ENCODE results near the gene ZFHX3. TPM values are rescaled to one million over a fixed set of nuclear protein-coding genes. Genes with fewer than 3 reads are reported as not detected.

ZFHX3 gene
- total RNA-seq, 1 experiment from 2014 or later, result 1.5 TPM

GRCh38 chr16:72908362-72909167, 139.4 kb downstream of the ZFHX3 start:
- DNase-seq, result no peak
- Histone ChIP-seq H4K5ac (ENCODE audit: insufficient read length, low read depth, low read length) (no peak overlapping the region), H3K9ac (ENCODE audit: extremely low read depth, insufficient read length, low read length) (no peak overlapping the region), H3K9me3 (ENCODE audit: control insufficient read depth, low read depth, low read length) (no peaks in the 10 kb centered on the region), H2AK5ac (ENCODE audit: insufficient read length, low read length) (no peak overlapping the region), H3K4me2 (ENCODE audit: insufficient read depth, insufficient read length, low read length) (no peak overlapping the region), H3K56ac (ENCODE audit: insufficient read length, low read depth, low read length) (no peak overlapping the region), H4K8ac (replicated peaks; ENCODE audit: insufficient read length, low read depth, low read length) (no peak overlapping the region), H2BK20ac (ENCODE audit: low read depth, low read length, poor library complexity, severe bottlenecking) (no peak overlapping the region), H3K23ac (ENCODE audit: insufficient read length, low read depth, low read length) (no peak overlapping the region), H2BK12ac (ENCODE audit: insufficient read length, low read depth, low read length) (no peak overlapping the region), H3K27ac (ENCODE audit: insufficient read length, low read depth, low read length) (no peak overlapping the region), H3K4me1 (ENCODE audit: insufficient read depth, low read length) (no peaks in the 10 kb centered on the region; the same call in 1 of the 2 replicates), H3T11ph (ENCODE audit: low read length) (no peak overlapping the region), H2BK120ac (ENCODE audit: low read depth, low read length, poor library complexity, severe bottlenecking) (no peak overlapping the region), H4K91ac (ENCODE audit: insufficient read length, low read depth, low read length) (no peak overlapping the region), H2BK15ac (ENCODE audit: low read depth, low read length) (no peak overlapping the region), H4K20me1 (ENCODE audit: control insufficient read depth, insufficient read depth, insufficient read length) (no peaks in the 10 kb centered on the region), H3K4ac (ENCODE audit: low read depth, low read length) (no peak overlapping the region), H3K79me2 (ENCODE audit: insufficient read depth, low read length) (no peaks in the 10 kb centered on the region), H3K27me3 (ENCODE audit: insufficient read depth, low read length) (no peaks in the 10 kb centered on the region), H3K14ac (ENCODE audit: insufficient read depth, low read length) (no peak overlapping the region), H2BK5ac (ENCODE audit: insufficient read length, low read length) (no peak overlapping the region), H3K18ac (ENCODE audit: insufficient read length, low read depth, low read length) (no peak overlapping the region), H2AFZ (ENCODE audit: low read length) (no peak overlapping the region), H3K79me1 (ENCODE audit: insufficient read depth, low read depth, low read length, poor library complexity, severe bottlenecking) (no peaks in the 10 kb centered on the region), H3K23me2 (ENCODE audit: insufficient read length, low read depth, low read length, poor library complexity, severe bottlenecking) (no peaks in the 10 kb centered on the region)
- Mint-ChIP-seq H3K9me3 (no peaks in the 10 kb centered on the region), H3K4me1 (peaks cover 12 to 16% of the 10 kb centered on the region in 2 experiments), H3K4me3 (no peak overlapping the region), H3K36me3 (ENCODE audit: insufficient read depth in 1 of 3, low read depth in 3 of 3) (no peaks in the 10 kb centered on the region), H3K27ac (no peak overlapping the region; a peak in 1 of 7 replicates), H3K27me3 (ENCODE audit: low read depth) (peaks cover 2% of the 10 kb centered on the region)
- WGBS (ENCODE audit: extremely low coverage, insufficient read length, low lambda C conversion rate), result no CpG with 5 or more reads among the region's 19 CpGs
- TF ChIP-seq, protein P1, sequence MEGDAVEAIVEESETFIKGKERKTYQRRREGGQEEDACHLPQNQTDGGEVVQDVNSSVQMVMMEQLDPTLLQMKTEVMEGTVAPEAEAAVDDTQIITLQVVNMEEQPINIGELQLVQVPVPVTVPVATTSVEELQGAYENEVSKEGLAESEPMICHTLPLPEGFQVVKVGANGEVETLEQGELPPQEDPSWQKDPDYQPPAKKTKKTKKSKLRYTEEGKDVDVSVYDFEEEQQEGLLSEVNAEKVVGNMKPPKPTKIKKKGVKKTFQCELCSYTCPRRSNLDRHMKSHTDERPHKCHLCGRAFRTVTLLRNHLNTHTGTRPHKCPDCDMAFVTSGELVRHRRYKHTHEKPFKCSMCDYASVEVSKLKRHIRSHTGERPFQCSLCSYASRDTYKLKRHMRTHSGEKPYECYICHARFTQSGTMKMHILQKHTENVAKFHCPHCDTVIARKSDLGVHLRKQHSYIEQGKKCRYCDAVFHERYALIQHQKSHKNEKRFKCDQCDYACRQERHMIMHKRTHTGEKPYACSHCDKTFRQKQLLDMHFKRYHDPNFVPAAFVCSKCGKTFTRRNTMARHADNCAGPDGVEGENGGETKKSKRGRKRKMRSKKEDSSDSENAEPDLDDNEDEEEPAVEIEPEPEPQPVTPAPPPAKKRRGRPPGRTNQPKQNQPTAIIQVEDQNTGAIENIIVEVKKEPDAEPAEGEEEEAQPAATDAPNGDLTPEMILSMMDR (conservative IDR thresholded peaks at IDR 0.05), result no peak

All from H9 (cell line).